ENCODE measurements around the gene MLH3.

DNA sequence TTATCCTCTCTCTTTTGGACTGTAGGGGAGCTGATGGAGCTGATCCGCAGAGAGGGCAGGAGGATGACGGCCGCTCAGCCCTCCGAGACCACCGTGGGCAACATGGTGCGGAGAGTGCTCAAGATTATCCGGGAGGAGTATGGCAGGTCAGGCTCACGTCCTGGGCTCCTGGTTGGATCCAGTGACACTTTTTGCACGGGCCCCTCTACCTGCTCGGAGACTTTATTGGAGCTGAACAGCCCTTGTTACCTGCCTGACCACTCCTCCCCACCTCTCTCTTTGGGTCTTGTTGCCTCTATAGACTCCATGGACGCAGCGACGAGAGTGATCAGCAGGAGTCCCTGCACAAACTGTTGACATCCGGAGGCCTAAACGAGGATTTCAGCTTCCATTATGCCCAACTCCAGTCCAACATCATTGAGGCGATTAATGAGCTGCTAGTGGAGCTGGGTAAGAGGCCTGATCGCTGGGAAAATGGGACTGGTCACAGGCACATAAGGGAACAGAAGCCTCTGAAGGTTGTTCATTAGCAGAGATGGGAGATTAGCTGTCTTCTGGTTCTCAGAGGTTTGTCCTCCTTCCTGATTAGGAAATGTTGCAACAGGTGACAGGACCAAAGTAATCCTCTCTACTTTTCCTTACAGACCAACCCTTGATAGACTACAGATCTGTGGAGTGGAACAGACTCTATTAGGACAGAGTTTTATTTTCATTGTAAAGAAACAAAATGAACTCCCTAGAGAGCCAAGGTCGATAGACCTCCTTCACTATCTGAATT, 47.8 kb downstream of the MLH3 start:
- TF ChIP-seq, protein P1, sequence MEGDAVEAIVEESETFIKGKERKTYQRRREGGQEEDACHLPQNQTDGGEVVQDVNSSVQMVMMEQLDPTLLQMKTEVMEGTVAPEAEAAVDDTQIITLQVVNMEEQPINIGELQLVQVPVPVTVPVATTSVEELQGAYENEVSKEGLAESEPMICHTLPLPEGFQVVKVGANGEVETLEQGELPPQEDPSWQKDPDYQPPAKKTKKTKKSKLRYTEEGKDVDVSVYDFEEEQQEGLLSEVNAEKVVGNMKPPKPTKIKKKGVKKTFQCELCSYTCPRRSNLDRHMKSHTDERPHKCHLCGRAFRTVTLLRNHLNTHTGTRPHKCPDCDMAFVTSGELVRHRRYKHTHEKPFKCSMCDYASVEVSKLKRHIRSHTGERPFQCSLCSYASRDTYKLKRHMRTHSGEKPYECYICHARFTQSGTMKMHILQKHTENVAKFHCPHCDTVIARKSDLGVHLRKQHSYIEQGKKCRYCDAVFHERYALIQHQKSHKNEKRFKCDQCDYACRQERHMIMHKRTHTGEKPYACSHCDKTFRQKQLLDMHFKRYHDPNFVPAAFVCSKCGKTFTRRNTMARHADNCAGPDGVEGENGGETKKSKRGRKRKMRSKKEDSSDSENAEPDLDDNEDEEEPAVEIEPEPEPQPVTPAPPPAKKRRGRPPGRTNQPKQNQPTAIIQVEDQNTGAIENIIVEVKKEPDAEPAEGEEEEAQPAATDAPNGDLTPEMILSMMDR (conservative IDR thresholded peaks at IDR 0.05) = 0 out of 2 replicates have a peak, but pooled peaks have one; percentile 6
- TF ChIP-seq EZH2 (IDR thresholded peaks at IDR 0.05; ENCODE audit: low read depth) = no peak

Measured in PC-9 (cell line).